Upper lobe of left lung (tissue), 6 donors: ENCODE data around the gene PHKG2. TPM values are rescaled to one million over a fixed set of nuclear protein-coding genes. Genes with fewer than 3 reads are reported as not detected.

ENCODE experiments used
- ATAC-seq, 2 donors: fragments of 200-7000 bp; cut with Tn5 transposase; one replicate each; pipeline ENCODE4 v1.9.1; 2022; ENCODE audit warnings: mild to moderate bottlenecking in 2 of 2, moderate library complexity in 2 of 2; ENCODE audit not compliant: low FRiP score in 2 of 2
- DNase-seq, 2 donors: peaks; one replicate each; pipeline ENCODE4 v3.0.0-alpha.2; 2019 to 2020
- H3K27ac ChIP-seq, 4 donors: fragments of 200-600 bp; sonication (generic); one replicate each; pipeline ENCODE4 v1.5.1; 2016 to 2019
- H3K27me3 ChIP-seq, 4 donors: fragments of 200-600 bp; sonication (generic); one replicate each; pipeline ENCODE4 v1.5.1; 2017 to 2019
- H3K36me3 ChIP-seq, 4 donors: fragments of 200-600 bp; sonication (generic); one replicate each; pipeline ENCODE4 v1.5.1; 2016 to 2019
- H3K4me1 ChIP-seq, 4 donors: fragments of 200-600 bp; sonication (generic); one replicate each; pipeline ENCODE4 v1.5.1; 2018 to 2019
- H3K4me3 ChIP-seq, 4 donors: fragments of 200-600 bp; sonication (generic); one replicate each; pipeline ENCODE4 v1.5.1; 2017 to 2019; ENCODE audit warnings: mild to moderate bottlenecking in 2 of 4, moderate library complexity in 1 of 4
- H3K9me3 ChIP-seq, 4 donors: fragments of 200-600 bp; sonication (generic); one replicate each; pipeline ENCODE4 v1.5.1; 2018 to 2019
- CTCF ChIP-seq, 6 experiments: fragments of 450-650 bp in 4 of 6; fragments of 200-600 bp in 2 of 6; sonication (generic) in 2 of 6; IDR thresholded peaks; one replicate each; pipeline ENCODE4 v1.5.1; 2016 to 2019; ENCODE audit warnings: antibody characterized with exemption in 6 of 6
- EP300 ChIP-seq, 4 donors: sonication (generic); formaldehyde crosslinking; IDR thresholded peaks; one replicate each; pipeline ENCODE4 v1.5.1; 2017; ENCODE audit warnings: antibody characterized with exemption in 4 of 4, control low read depth in 2 of 4
- POLR2A ChIP-seq, 4 donors: fragments of 450-650 bp; IDR thresholded peaks; one replicate each; pipeline ENCODE4 v1.5.1; 2016 to 2017; ENCODE audit warnings: antibody characterized with exemption in 4 of 4, mild to moderate bottlenecking in 2 of 4
- POLR2AphosphoS5 ChIP-seq, 2 donors: sonication (generic); formaldehyde crosslinking; IDR thresholded peaks; one replicate each; pipeline ENCODE4 v1.5.1; 2017; ENCODE audit warnings: antibody characterized with exemption in 2 of 2
- whole genome bisulfite sequencing, 2 donors: methylation state at CpG; one replicate each; pipeline ENCODE4 v1.1.5; 2017 to 2018; 5-methylcytosine and 5-hydroxymethylcytosine counted together
- total RNA-seq, 6 donors: library from RNA; depleted of rRNA in 4 of 6; stranded (reverse); fragments of >200 nt in 4 of 6; gene quantifications; one replicate each; pipeline versions ENCODE4 v1.1.0 to v1.2.1, GENCODE V29; 2016 to 2021
- donor health status: DM: no; HTN: no; CAD: no; lungs with moderate emphysema.
- donor health status: DM: no; HTN: yes; CAD: no; lungs with severe emphysema.

PHKG2 gene
- total RNA-seq, 6 donors from 2014 or later, result 27.4 to 70.2 (median 33.5) TPM

GRCh38 chr16:30774367-30775130 is 26.3 kb downstream of the PHKG2 start:
- peaks cover 25 to 51% (median 44%) of the 10 kb centered on the region in 4 donors for H3K36me3 ChIP-seq
- no peaks in the 10 kb centered on the region for H3K9me3 ChIP-seq
- 66 to 81% methylated on average over 5 to 8 of the region's 8 CpGs for WGBS, 2 donors
- peaks cover 11 to 29% (median 19%) of the 10 kb centered on the region in 4 donors for H3K4me1 ChIP-seq
- no peak for DNase-seq
- peak; percentile 3 to 4 for ATAC-seq
- H3K27ac ChIP-seq, result peak overlapping the region; percentile 74 to 79 (median 77)
- no peaks in the 10 kb centered on the region for H3K27me3 ChIP-seq
- peak overlapping the region; percentile 39 to 86 (median 70) for H3K4me3 ChIP-seq
- no peak for TF ChIP-seq EP300 (IDR thresholded peaks at IDR 0.05)
- no peak for TF ChIP-seq POLR2A (IDR thresholded peaks at IDR 0.05)
- no peak for TF ChIP-seq CTCF (IDR thresholded peaks at IDR 0.05)
- no peak for TF ChIP-seq POLR2AphosphoS5 (IDR thresholded peaks at IDR 0.05)

GRCh38 chr16:30775131-30775391 is 26.8 kb downstream of the PHKG2 start:
- 0 to 44% methylated on average over 2 to 4 of the region's 15 CpGs for WGBS, 2 donors
- Histone ChIP-seq H3K27ac (peak overlapping the region; percentile 74 to 79 (median 77)), H3K4me1 (peaks cover 11 to 29% (median 19%) of the 10 kb centered on the region in 4 donors), H3K36me3 (peaks cover 22 to 46% (median 39%) of the 10 kb centered on the region in 4 donors), H3K27me3 (no peaks in the 10 kb centered on the region), H3K4me3 (peak overlapping the region; percentile 39 to 86 (median 70)), H3K9me3 (no peaks in the 10 kb centered on the region)
- no peak for TF ChIP-seq POLR2AphosphoS5 (IDR thresholded peaks at IDR 0.05)
- TF ChIP-seq POLR2A (IDR thresholded peaks at IDR 0.05), result no peak
- TF ChIP-seq CTCF (IDR thresholded peaks at IDR 0.05), result peak in 1 of 6 experiments; percentile 5
- no peak for ATAC-seq
- no peak for DNase-seq

- peak; percentile 88 to 92 for DNase-seq
- peak; percentile 88 to 93 for ATAC-seq
- WGBS, 2 donors, result 0% methylated on average over 31 to 45 of the region's 81 CpGs
- peak overlapping the region; percentile 74 to 79 (median 77) for H3K27ac ChIP-seq
- peak in 1 of 4 donors; percentile 24 for TF ChIP-seq EP300 (IDR thresholded peaks at IDR 0.05)
- peak in 1 of 4 donors; percentile 67 for TF ChIP-seq POLR2A (IDR thresholded peaks at IDR 0.05)
- peak in 1 of 6 experiments; percentile 15 for TF ChIP-seq CTCF (IDR thresholded peaks at IDR 0.05)
- TF ChIP-seq POLR2AphosphoS5 (IDR thresholded peaks at IDR 0.05), result peak; percentile 26 to 51
- no peaks in the 10 kb centered on the region for H3K9me3 ChIP-seq
- no peaks in the 10 kb centered on the region for H3K27me3 ChIP-seq
- H3K36me3 ChIP-seq, result peaks cover 17 to 41% (median 34%) of the 10 kb centered on the region in 4 donors
- peak overlapping the region; percentile 39 to 86 (median 70) for H3K4me3 ChIP-seq
- H3K4me1 ChIP-seq, result peaks cover 11 to 33% (median 19%) of the 10 kb centered on the region in 4 donors
Measured at GRCh38 chr16:30775392-30776188, 27.4 kb downstream of the PHKG2 start.

- WGBS, 2 donors, result 82 to 84% methylated on average over 4 to 7 of the region's 7 CpGs
- Histone ChIP-seq H3K4me3 (no peak overlapping the region), H3K9me3 (no peaks in the 10 kb centered on the region), H3K36me3 (peaks cover 6 to 32% (median 24%) of the 10 kb centered on the region in 4 donors), H3K27me3 (no peaks in the 10 kb centered on the region), H3K4me1 (peaks cover 11 to 34% (median 19%) of the 10 kb centered on the region in 4 donors), H3K27ac (no peak overlapping the region)
- TF ChIP-seq POLR2A (IDR thresholded peaks at IDR 0.05) (no peak), EP300 (IDR thresholded peaks at IDR 0.05) (no peak), CTCF (IDR thresholded peaks at IDR 0.05) (no peak), POLR2AphosphoS5 (IDR thresholded peaks at IDR 0.05) (no peak)
- ATAC-seq (no peak), DNase-seq (peak in 1 of 2 donors; percentile 56)
Measured at GRCh38 chr16:30777591-30778297, 29.5 kb downstream of the PHKG2 start.
